Progenitor cell of endocrine pancreas (in vitro differentiated cells): ENCODE measurements around the gene BAMBI. TPM values are rescaled to one million over a fixed set of nuclear protein-coding genes. Genes with fewer than 3 reads are reported as not detected.

Experiments used
- DNase-seq: peaks from one replicate; pipeline ENCODE4 v3.0.0; 2021; ENCODE audit warnings: low spot score; ENCODE audit not compliant: unreplicated experiment
- H3K27ac Mint-ChIP-seq: 2 replicates; pipeline ENCODE4 v1.8.0; 2021; ENCODE audit warnings: mild to moderate bottlenecking, moderate library complexity, mixed read lengths
- H3K27me3 Mint-ChIP-seq: 2 replicates; pipeline ENCODE4 v1.8.0; 2021; ENCODE audit warnings: mixed read lengths
- H3K36me3 Mint-ChIP-seq: 2 replicates; pipeline ENCODE4 v1.8.0; 2022; ENCODE audit warnings: mixed read lengths; ENCODE audit not compliant: insufficient read depth
- H3K4me1 Mint-ChIP-seq: 2 replicates; pipeline ENCODE4 v1.8.0; 2021; ENCODE audit warnings: low read depth, mixed read lengths
- H3K4me3 Mint-ChIP-seq: 2 replicates; pipeline ENCODE4 v1.8.0; 2021; ENCODE audit warnings: low read depth, mild to moderate bottlenecking, moderate library complexity, mixed read lengths
- H3K9me3 Mint-ChIP-seq: 2 replicates; pipeline ENCODE4 v1.8.0; 2021; ENCODE audit warnings: low read depth, mixed read lengths
- CTCF ChIP-seq: fragments of 200-600 bp; sonication (generic); IDR thresholded peaks from one replicate; pipeline ENCODE4 v1.5.0; 2021; ENCODE audit warnings: antibody characterized with exemption, mild to moderate bottlenecking; ENCODE audit not compliant: unreplicated experiment
- total RNA-seq: library from RNA; stranded (reverse); gene quantifications from 2 replicates; pipeline ENCODE4 v1.2.1, GENCODE V29; 2021

The BAMBI gene
- total RNA-seq, 1 donor from 2014 or later: 31.4 TPM

GRCh38 chr10:28710202-28710886 is 33.0 kb downstream of the BAMBI start:
- Mint-ChIP-seq H3K4me1 (peaks cover 17% of the 10 kb centered on the region), H3K9me3 (no peaks in the 10 kb centered on the region), H3K36me3 (no peaks in the 10 kb centered on the region), H3K4me3 (no peak overlapping the region), H3K27me3 (peaks cover 4% of the 10 kb centered on the region), H3K27ac (no peak overlapping the region)
- TF ChIP-seq CTCF: no peak
- no peak for DNase-seq

- Mint-ChIP-seq H3K4me1 (peaks cover 17% of the 10 kb centered on the region), H3K36me3 (no peaks in the 10 kb centered on the region), H3K27ac (no peak overlapping the region), H3K9me3 (no peaks in the 10 kb centered on the region), H3K4me3 (no peak overlapping the region), H3K27me3 (peaks cover 1% of the 10 kb centered on the region)
- TF ChIP-seq CTCF: no peak
- no peak for DNase-seq
Measured at GRCh38 chr10:28711041-28711440, 33.7 kb downstream of the BAMBI start.

- Mint-ChIP-seq H3K36me3 (no peaks in the 10 kb centered on the region), H3K9me3 (no peaks in the 10 kb centered on the region), H3K27ac (no peak overlapping the region), H3K4me3 (no peak overlapping the region), H3K27me3 (no peaks in the 10 kb centered on the region), H3K4me1 (peaks cover 17% of the 10 kb centered on the region)
- no peak for TF ChIP-seq CTCF
- no peak for DNase-seq
Measured at GRCh38 chr10:28711776-28712175, 34.5 kb downstream of the BAMBI start.

- Mint-ChIP-seq H3K4me1 (peaks cover 17% of the 10 kb centered on the region), H3K27me3 (no peaks in the 10 kb centered on the region), H3K27ac (no peak overlapping the region), H3K36me3 (no peaks in the 10 kb centered on the region), H3K9me3 (no peaks in the 10 kb centered on the region), H3K4me3 (no peak overlapping the region)
- no peak for TF ChIP-seq CTCF
- DNase-seq: no peak
Measured at GRCh38 chr10:28713626-28714352, 36.5 kb downstream of the BAMBI start.

- no peaks in the 10 kb centered on the region for H3K9me3 Mint-ChIP-seq
- no peak for DNase-seq
- no peak overlapping the region for H3K4me3 Mint-ChIP-seq
- no peak for TF ChIP-seq CTCF
- no peaks in the 10 kb centered on the region for H3K36me3 Mint-ChIP-seq
- H3K27ac Mint-ChIP-seq: no peak overlapping the region
- peaks cover 17% of the 10 kb centered on the region for H3K4me1 Mint-ChIP-seq
- no peaks in the 10 kb centered on the region for H3K27me3 Mint-ChIP-seq
Measured at GRCh38 chr10:28714401-28715053, 37.2 kb downstream of the BAMBI start.
